ENCODE measurements around the gene USP22.
"Not testable (repeated sequence)": the region's sequence is repeated elsewhere in the genome, so short reads cannot be mapped to it uniquely, and the experiment has no call there.

The USP22 gene

GRCh38 chr17:21042458-21043295, at the start of gene USP22:
Gene USP22 (minus strand): TSS chr17:21043011. CDS start chr17:21042835, 176 bp downstream.
- DNase-seq (ENCODE audit: low spot score), result no peak

DNA sequence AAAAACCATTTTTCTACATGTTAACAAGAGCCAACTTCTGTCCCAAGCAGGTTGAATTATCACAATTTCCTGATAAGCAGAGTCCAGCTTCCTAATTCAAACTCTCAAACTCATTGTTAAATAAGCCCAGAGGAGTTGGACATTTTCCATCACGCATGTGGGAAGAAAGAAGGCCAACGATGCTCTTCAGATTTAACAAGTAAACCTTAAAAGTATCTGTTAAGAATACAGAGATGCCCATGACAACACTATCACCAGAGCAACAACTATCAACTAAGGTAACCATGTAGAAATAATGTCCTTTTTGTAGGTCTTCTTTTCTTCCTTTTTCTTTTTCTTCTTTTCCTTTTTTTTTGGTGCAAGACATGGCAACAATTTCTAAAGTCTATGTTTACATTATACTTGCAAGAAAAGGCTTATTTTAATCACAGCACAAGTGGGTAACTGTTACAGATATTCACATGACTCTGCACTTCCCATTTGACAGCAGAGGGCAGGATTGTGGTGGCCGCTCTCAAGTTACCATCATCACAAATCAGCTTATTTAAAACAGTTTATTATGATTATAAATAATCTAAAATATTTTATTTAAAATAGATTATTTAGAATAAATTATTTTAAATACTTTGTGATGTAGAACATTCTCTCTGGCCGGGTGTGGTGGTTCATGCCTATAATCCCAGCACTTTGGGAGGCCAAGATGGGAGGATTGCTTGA, 48.2 kb upstream of the USP22 start:
- DNase-seq (ENCODE audit: low spot score), result no peak

GRCh38 chr17:21089933-21090901, 47.4 kb upstream of the USP22 start:
- DNase-seq (ENCODE audit: low spot score), result no peak

GRCh38 chr17:21089145-21089544, 46.3 kb upstream of the USP22 start:
- DNase-seq (ENCODE audit: low spot score), result no peak

DNA sequence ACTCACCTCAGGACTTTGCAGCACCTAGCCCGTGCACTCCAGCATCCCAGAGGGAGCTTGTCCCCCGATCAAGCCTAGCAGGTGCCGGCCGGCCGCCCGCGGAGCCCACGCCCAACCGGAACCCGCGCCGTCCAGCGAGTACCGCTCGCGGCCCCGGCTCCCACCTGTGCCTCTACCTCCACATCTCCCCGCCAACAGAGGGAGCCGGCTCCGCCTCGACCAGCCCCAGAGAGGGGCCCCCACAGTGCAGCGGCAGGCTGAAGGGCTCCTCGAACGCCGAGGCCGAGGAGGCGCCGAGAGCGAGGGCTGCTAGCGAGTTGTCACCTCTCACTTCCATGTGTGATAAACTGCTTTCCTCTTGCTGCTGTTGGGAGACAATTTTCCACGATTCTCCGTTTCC, 42.9 kb upstream of the USP22 start:
- no peak for DNase-seq (ENCODE audit: low spot score)

DNA sequence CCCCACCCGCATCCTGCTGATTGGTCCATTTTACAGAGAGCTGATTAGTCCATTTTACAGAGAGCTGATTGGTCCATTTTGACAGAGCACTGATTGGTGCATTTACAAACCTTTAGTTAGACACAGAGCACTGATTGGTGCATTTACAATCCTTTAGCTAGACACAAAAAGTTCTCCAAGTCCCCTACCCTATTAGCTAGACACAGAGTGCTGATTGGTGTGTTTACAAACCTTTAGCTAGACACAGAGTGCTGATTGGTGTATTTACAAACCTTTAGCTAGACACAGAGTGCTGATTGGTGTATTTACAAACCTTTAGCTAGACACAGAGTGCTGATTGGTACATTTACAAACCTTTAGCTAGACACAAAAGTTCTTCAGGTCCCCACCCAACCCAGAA, 42.5 kb upstream of the USP22 start:
- DNase-seq (ENCODE audit: low spot score), result not testable (repeated sequence)

GRCh38 chr17:21082001-21082436, 39.2 kb upstream of the USP22 start:
- no peak for DNase-seq (ENCODE audit: low spot score)

DNA sequence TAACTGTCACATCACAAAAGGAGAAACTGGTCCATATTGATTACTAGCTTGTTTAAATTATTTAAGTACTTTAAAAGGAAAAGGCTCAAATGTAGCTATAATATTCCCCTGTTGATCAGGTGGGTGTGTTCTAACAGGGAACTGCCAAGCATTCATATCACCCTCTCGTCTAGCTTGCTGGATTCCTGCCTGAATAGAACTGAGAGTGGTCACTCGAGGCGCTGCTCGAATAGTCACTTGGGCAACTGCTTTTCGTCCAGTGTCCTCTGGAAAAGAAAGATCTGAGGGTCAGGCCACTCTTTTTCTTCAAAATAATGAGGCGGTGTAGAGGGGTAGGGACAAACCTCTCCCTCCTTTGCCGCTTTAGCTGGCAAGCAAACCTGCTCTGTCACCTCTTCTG, 36.4 kb upstream of the USP22 start:
- DNase-seq (ENCODE audit: low spot score), result no peak

GRCh38 chr17:21078016-21078780, 35.4 kb upstream of the USP22 start:
- DNase-seq (ENCODE audit: low spot score), result no peak

GRCh38 chr17:21077281-21077680, 34.5 kb upstream of the USP22 start:
- no peak for DNase-seq (ENCODE audit: low spot score)

DNA sequence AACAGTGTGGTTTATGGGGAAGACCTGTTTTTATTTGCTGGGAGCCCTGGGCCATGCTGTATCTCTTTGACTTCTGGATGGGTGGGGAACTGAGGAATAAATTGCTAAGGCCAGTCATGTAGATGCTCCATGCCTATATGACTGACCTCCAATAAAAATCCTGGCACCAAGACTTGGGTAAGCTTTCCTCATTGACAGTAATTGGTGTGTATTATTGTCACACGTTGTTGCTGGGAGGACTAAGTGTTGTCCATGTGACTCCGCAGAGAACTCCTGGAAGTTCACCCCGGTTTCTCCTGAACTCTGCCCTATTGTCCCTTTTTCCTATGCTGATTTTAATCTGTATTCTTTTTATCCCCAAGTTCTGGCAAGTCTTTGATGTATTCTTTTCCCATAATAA, 33.4 kb upstream of the USP22 start:
- no peak for DNase-seq (ENCODE audit: low spot score)

DNA sequence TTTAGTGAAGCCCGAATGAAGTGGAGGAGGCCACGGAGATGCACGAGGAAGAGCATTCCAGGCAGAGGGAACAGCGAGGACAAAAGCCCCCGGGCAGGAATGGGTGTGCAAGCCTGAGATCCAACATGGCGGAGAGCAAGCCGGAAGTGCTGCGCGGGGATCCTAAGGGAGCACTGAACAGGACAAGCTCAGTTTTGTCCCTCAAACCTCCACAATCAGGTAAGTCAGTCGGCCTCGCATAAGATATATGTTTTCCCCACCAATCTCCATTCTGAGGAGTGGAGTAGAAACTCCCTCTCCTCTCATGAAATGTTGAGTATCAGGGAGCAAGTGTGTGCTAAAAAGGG, 32.9 kb upstream of the USP22 start:
- DNase-seq (ENCODE audit: low spot score), result no peak

- no peak for DNase-seq (ENCODE audit: low spot score)
These were observed 30.0 kb upstream of the USP22 start for GRCh38 chr17:21072745-21073197.

GRCh38 chr17:21066394-21066793, 23.6 kb upstream of the USP22 start:
- DNase-seq (ENCODE audit: low spot score), result no peak

DNA sequence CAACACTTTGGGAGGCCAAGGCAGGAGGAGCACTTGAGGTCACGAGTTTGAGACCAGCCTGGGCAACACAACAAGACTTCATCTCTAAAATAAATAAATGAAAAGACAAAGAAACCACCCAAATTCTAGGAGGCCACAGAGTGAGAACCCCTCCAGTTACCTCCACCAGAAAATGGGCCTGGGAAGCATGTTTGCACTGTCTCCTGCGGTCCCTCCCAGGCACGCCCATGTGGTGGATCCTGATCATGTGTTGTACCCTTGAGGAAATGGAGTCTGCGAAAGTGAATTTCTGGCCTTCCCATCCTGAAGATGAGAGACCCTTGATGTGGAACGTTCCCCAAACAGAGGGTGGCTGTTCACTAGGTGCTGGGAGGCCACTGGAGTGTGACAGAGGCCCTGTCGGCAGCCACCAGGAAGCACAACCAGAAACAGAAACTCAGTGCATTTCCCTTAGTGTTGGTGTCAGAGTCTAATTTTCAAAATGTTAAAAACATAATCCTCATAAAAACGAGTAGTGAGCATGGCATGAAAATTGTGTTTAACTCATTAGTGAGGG, 19.2 kb upstream of the USP22 start:
- no peak for DNase-seq (ENCODE audit: low spot score)

DNA sequence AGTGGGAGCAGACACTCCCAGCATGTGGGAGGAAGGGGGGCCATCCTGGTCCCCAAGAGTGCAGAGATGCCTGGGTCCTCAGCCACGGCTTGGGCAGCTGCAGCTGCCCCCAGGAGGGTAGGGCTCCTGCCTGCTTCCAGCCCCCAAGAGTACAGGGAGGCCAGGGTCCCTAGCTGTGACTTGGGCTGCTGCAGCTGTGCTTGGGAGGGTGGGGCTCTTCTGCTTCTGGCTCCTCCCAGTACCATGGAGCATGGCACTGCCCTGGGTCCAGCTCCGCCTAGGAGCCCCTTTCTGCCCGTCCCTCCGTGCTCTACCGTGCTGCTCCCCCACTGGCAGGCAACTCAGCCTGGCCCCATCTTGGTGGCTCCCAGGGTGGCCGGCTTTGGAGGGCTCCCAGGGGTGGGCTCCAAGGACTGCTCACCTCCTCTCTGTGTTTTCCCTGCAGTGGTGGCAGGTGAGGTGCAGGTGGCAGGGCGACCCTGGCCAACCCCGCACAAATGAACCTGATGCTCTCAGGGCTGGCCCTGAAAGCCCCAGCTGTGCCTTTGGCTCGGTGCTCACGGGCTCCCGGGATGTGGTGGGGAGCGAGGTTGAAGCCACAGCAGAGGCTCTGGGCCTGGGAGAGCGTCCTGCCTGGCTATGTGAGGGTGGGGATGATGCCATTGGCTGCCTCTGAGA, 18.5 kb upstream of the USP22 start:
- no peak for DNase-seq (ENCODE audit: low spot score)

DNA sequence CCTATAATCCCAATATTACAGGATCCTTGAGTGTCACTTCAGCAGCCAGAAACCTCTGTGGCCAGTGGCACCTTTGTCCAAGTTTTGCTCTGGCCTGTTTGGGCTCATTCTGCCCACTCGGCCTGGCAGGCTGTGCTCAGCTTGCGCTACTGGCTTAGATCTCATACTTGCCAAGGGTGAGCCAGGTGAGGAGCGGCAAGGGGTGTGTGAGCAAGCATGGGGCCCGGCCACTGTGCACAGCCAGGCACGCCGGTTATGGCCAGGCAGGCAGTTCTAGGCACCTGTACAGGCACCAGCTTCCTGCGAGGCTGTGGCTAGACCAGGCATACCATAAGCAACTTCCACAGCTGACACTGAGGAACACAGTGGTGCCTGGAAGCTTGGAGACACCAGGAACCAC, 16.9 kb upstream of the USP22 start:
- no peak for DNase-seq (ENCODE audit: low spot score)

DNA sequence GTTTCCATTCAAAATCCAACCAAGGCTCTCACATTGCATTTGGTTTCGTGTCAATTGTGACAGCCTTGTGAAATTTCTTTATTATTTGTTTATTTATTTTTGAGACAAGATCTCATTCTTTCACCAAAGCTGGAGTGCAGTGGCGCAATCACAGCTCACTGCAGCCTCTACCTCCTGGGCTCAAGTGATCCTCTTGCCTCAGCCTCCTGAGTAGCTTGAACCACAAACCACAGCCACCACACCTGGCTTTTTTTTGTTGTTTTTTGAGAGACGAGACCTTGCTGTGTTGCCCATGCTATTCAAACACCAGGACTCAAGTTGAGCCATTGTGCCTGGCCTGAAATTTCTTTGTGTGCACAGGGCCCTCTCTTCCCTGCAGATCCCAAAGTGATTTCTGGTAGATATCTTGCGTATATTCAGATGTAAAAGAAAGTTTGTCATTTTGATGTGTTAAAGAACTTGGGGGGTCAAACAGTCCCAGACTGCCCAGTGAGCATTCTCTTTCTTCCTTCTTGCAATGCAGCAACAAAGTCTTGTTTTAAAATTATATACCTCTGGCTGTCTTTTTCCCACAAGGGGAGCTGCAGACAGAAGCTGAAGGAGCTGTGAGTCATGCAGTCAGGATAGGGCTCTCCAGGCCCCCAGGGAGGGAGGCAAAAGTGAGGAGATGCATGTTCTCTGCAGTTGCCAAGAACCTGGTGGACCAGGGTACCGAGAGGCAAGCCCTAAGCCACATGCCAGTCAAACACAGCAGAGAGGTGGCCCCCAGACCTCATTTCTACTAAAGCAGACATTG, 15.5 kb upstream of the USP22 start:
- no peak for DNase-seq (ENCODE audit: low spot score)

- not testable (repeated sequence) for DNase-seq (ENCODE audit: low spot score)
These were observed 10.2 kb upstream of the USP22 start for GRCh38 chr17:21053056-21053455.

- no peak for DNase-seq (ENCODE audit: low spot score)
These were observed 6.6 kb upstream of the USP22 start for GRCh38 chr17:21049457-21049856.

Measured in CD4-positive, alpha-beta T cell treated with Interleukin-6 at 100 ng/mL for 8 hours (primary cell).